Stimulated activated CD4-positive, alpha-beta T cell treated with anti-CD3 and anti-CD28 coated beads, TNF-alpha, amount 100 ng/mL, for 24 hours (primary cell): ENCODE measurements around the gene SMYD3.

Experiments used
- DNase-seq, 3 experiments: peaks; one replicate each; pipeline ENCODE4 v3.0.0-alpha.2; 2020; ENCODE audit warnings: low read depth in 3 of 3

SMYD3 gene

DNA sequence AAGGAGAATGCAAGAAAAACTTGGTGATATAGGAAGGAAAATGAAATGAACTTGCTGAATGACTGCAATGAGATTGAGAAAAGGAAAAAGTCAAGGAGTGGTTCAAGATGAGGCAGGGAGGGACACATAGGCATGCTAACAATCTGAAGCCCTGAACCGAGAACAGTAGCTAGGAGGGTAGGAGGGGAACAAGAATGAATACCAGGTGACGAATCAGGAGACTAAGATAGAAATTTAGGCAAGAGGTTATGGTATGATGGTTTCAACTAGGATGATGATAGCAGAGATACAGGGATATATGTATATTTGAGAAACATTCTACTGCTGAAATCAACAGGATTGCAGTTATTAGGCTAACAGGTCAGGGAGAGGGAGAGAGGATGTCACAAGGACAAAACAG, 44.1 kb downstream of the SMYD3 start:
- DNase-seq: no peak

DNA sequence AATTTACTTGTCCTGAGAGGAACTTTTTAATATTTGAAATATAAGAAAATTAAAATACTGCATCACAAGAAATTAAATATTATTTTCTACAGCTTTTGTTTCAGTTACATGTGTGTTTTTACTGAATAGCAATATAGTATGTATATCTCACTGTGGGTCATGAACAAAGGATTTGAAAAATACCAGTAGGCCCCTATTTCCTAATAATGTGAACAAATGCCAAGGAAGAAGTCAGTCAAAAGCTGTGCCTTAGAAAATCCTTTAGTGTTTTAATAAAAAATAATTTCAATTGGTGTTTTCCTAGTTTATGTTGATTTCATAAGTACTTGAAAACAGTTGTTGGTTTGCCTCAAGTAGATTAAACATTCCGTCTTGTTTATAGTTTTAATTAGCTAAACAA, 46.7 kb downstream of the SMYD3 start:
- no peak for DNase-seq

DNA sequence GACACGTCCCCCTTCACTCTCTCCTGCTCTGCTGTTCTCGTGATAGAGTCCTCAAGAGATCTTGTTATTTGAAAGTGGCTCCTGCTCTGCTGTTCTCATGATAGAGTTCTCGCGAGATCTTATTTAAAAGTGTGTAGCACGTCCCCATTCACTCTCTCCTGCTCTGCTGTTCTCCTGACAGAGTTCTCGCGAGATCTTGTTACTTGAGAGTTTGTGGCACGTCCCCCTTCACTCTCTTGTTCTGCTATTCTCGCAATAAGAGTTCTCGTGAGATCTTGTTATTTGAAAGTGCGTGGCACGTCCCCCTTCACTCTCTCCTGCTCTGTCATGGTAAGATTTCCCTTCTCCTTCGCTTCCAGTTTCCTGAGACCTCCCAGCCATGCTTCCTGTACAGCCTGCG, 47.9 kb downstream of the SMYD3 start:
- DNase-seq: no peak

DNA sequence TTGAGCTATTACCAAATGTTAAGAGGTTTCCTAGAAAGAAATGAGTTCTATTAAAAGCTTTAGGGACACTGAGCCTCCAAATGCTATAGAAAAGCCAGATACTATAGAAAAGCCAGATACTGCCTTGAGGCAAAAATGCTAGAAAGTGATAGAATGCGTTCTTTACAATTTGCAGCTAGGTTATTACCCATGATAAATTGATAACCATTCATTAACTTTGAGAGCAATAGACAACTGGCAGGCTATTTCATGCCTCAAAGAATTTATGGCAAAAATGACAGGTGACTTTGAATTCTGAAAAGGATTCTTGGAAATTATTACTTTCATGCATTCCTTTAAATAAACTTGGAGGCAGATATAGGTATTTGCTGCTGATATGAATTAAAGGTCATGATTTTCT, 51.6 kb downstream of the SMYD3 start:
- DNase-seq: no peak

DNA sequence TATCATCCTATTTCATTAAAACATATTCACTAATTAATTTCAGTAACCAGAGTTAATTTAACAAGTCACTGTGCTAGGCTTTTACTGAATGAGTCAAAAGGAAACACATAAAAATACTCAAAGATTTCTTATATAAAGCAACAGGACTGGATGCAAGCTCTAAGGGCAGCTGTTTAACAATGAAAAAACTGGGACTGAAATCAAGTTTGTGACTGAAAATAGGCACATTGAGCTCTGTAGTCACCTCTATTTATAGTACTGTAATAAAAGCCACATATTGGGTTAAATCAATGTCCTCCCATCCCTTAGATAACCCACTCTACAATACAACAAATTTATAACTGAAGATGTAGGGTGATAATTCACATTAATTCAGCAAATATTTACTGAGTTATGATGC, 52.4 kb downstream of the SMYD3 start:
- no peak for DNase-seq

DNA sequence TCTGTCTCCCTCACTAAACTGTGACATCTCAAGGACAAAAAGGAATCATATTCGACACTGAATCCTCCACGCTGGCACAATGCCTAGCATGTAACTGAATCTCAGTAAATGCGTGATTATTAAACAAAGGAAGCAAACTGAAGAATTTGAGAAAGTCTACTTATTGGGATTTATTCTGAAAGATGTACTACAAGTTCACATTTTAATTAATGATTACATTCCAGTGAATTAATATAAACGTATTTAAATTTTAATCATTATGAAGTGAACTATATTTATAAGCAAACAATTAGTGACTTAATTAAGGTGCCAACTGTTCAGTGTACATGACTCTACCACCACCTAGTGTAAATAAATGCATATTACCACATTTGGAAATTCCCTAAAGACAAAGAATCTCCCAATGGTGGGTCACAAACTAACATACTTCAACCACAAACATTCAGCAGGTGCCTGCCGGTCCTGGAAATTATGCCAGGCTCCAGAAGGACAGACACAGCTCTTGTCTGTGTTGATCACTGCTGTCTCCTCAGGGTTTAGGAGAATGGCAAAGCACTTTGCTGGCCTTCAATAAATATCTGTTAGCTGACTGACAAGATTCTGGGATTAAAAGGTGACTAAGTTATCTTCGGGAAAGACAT, 56.3 kb downstream of the SMYD3 start:
- DNase-seq: no peak

DNA sequence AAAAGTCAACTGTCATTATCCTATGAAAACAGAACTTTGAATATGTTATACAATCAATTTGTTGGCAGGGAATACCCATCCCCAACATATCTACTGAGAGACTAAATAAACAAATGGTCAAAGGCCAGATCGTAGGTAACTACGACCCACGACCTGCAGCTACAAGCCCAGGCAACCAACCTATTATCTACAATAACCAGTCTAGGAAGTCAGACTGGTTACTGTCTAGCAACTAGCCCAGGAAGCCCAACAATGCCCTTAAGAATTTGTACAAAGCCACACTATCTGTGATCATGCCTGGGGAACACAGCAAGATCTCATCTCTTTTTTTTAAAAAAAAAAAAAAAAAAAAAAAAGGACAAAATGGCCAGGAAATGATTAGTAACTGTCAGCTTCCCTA, 58.7 kb downstream of the SMYD3 start:
- no peak for DNase-seq

DNA sequence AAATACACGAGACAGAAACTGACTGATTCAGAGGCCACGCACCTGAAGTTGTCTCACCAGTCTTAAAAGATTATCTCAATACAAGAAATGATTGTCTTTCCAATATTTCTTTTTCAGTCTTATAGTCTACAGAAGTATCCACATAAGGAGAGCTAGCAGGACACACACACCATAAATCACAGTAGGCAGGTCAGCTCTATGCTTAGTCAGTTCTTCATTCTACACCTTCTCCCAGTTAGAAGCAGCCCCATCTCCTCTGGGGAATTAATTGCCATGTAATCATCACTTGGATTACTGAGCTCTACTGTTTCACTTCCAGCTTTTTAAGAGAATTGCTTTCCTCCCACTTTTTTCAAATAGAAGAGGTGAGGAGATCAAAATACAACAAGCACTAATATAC, 59.6 kb downstream of the SMYD3 start:
- DNase-seq: no peak

DNA sequence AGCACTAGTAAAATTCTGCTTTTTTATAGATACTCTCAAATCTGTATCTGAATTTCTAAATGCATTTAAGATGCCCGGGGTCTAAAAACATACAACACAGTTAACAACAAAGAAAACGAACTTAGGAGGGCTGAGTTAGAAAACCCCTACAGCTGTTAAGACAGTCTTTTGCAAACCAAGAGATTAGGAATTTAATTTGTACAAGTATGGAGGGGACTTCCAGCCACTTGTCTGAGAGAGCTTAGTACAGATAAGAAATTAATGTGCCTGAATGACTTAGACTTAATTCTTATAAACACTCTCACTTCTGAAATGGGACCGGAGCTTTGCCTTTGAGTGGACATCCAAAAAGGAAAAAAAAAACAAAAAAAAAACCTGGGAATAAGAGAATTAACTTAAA, 61.6 kb downstream of the SMYD3 start:
- DNase-seq: no peak

DNA sequence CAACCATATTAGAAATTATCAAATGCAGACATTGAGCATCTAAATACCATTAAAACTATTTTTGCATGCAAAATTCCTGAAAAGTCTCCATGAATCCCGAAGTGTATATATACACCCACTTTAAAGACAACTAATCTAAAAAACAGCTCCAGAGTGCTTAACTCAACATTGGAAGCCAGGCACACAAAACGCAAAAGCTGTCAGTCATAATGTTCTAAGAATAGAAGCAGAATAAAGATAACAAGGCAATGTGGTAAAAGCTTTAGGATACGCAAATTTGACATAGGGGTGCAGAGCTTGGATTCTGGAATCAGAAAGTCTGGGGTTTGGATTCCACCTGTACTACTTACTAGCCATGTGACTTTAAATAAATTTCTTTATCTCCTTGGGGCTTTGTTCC, 62.5 kb downstream of the SMYD3 start:
- DNase-seq: no peak

DNA sequence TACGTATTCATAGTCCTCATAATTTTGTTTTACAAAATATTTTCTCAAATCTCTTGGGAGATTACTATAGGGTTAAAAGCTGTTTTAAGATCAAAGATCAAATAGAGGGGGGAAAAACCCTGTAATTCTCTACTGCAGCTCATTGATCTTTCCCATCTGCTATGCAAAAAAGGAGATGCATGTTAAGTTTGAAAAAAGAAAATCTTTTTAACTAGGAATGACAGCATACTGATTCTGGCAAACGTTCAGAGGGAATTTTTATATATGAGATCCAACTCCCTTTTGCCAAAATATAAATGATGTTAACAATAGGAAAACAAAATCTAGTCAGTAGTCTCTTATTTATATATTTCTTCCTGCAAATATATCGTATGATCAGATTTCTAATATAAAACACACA, 69.1 kb downstream of the SMYD3 start:
- no peak for DNase-seq

DNA sequence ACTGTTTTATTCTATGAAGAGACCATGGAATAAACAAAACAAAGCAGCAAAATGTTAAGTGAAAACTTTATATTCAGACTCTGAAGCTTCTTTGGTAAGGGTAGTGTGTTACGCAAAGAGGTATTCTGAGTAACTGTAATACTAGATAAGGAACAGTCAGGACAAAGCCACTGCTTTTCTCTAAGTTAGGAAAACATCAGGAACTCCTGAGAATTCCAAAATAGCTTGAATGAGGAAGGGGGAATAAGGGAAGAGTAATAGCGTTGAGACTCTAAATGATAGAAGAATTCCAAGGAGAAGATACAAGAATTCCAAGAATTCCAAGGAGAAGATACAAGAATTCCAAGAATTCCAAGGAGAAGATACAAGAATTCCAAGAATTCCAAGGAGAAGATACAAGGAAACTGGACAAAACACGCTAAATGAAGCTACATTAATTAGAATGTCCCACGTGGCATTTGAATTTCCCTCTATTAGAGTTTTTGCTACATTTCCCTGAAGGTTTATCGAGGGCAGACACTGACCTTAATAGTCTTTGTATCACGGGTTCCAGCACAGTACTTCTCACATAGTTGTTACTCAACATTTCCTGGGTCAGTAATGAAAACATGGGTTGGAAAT, 71.5 kb downstream of the SMYD3 start:
- no peak for DNase-seq

DNA sequence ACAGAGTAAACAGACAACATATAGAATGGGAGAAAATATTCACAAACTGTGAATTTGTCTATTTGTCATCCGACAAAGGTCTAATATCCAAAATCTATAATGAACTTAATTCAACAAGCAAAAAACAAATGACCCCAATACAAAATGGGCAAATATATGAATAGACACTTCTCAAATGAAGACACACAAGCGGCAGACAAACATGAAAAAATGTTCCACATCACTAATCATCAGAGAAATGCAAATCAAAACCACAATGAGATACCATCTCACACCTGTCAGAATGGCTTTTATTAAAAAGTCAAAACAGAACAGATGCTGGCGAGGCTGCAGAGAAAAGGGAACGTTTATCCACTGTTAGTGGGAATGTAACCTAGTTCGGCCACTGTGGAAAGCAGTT, 72.7 kb downstream of the SMYD3 start:
- DNase-seq: no peak

DNA sequence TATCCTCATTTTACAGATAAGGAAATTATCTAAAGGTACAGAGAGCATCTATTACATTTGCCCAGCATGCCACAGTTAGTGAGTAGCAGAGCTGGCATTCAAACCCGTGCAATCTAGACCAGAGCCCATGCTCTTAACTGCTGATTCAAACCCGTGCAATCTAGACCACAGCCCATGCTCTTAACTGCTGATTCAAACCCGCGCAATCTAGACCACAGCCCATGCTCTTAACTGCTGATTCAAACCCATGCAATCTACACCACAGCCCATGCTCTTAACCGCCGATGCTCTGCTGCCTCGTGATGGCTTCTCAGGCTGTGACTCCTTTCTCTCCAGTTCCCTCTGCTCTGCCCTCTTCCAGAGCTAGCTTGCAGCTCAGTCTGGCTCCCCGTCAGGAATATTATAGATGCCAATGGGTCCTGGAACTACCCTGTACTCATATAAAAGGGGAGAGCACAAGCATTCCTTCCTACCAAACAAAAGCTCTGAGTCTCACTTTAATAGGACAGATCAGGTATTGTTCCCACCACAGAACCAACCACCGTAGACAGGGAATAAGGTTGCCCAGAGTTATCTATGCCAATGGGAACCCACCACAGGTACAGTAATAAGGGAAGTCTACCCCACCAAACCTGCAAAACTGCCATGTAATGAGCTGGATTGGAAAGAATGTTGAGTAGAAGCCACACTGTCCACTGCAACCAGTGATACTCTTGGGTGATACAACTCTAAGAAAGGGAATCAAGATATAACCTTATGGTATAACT, 78.4 kb downstream of the SMYD3 start:
- peak in 1 of 3 experiments; percentile 24 for DNase-seq

DNA sequence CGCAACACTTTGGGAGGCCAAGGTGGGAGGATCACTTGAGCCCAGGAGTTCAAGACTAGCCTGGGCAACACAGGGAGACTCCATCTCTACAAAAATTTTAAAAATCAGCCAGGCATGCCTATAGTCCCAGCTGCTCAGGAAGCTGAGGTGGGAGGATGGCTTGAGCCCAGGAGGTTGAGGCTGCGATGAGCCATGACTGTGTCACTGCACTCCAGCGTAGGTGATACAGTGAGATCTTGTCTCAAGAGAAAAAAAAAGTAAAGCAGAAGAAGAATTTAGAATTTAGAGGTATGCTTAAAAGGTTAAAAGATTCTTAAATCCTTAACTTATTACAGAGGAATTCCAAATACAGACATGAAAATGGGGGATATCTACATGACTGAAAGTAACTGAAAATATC, 79.5 kb downstream of the SMYD3 start:
- DNase-seq: no peak

DNA sequence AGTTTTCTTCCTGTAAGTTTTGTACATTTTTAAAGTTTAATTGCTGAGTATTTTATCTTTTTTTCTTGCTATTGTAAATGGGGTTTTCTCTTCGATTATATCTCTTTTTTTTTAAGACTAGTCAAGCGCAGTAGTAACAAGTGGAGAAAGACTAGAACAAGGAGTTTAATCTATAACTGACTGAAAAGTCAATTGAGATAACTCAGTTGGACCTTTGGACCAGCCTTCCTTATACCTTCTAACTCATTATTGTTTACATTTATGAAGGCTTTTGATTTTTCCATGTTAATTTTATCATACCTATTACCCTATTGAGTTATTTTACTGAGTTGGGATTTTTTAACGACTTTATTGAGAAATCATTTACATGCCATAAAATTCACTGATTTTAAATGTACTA, 81.2 kb downstream of the SMYD3 start:
- DNase-seq: no peak

DNA sequence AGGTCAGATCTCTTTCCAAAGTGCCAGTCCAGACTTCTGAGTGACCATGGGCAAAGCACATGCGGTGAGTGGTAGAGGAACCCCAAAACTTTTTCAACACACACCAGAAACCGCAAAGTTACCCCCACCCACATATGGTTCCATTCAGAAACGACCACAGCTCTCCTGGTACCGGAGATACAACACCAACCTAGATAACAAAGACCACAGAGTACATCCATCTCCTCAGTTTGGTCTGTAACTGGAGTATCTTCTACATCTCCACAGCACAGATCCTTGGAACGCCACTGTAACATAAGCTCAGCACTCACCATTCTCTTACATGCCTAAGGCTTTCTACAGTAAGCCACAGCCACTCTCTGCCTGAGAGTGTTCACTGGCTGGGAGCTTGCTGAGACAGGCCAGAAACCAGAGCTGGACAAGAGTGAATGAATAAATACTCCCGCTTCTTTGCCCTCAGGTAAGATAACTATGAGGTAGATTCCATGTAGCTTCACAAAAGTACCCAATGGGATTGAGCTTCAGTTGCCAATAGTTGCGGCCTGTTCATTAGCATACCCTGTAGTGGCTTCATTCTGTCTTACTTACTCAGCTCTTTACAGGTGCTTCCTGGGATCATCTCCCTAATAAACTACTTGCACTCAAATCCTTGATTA, 81.8 kb downstream of the SMYD3 start:
- no peak for DNase-seq

DNA sequence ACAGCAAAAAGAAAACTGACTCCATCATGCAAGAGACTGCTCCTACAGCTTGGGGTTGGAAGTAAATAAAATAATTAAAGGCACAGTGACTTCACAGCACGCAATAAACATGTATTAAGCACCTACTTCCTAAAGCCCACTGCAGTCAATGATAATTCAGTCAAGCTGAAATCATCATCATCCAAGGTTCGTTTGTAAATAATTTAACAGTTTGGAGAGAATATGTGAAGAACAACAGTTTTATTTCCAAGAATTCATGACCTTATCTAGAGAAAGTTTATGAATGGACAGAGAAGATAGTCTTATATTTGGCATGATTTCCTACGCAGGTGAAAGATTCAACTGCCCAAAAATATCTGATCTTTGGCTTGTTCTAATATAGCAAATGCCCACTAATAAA, 86.8 kb downstream of the SMYD3 start:
- no peak for DNase-seq

DNA sequence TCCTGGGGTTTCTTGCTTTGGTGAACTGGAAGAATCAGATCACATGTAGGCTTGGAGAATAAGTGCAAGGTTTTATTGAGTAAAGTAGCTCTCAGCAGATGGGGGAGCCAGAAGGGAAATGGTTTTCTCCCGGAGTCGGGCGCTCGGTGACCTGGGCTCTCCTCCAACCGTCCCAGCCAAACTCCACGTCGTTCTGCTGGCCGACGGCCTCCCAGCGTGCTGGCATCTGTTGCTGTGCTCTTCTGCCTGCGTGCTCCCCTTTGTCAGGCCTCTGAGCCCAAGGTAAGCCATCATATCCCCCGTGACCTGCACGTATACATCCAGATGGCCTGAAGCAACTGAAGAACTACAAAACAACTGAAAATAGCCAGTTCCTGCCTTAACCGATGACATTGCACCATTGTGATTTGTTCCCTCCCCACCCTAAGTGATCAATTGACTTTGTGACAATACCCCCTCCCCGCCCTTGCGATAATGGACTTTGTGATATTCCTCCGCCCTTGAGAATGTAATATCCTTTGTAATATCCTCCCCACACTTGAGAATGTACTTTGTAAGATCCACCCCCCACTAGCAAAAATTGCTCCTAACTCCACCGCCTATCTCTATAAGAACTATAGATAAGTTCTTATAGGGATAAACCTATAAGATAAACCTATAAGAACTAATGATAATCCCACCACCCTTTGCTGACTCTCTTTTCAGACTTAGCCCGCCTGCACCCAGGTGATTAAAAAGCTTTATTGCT, 88.3 kb downstream of the SMYD3 start:
- no peak for DNase-seq

DNA sequence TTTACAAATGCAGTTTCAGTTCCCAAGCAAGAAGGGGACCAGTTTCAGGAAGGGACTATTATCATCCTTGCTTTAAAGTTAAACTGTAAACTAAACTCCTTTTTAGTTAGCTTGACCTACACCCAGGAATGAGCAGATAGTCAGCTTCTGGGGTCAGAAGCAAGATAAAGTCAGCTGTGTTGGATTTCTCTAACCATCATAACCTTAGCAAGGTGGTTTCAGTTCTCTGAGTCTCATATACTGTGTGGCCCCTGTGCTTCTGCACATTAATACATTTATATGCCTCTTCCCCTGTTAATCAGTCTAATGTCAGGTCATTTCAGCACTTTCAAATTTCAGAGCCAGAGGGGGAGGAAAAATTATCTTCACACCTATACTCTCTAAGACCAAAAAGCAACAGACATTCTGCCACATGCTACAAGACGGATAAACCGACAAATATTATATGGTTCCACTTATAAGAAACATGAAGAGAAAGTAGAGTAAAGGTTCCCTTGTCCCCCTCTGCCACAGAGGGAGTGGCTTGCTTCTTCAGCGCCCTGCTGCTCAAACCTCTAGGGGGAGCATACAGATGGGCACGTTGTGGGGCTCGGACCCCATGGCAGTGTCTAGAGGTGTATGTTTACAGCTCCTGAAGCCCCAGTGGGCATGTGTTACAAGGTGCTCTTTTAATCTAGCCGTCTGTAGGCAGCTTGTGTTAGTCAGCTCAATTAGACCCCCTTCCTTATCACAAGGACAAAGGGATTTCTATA, 89.1 kb downstream of the SMYD3 start:
- DNase-seq: no peak

DNA sequence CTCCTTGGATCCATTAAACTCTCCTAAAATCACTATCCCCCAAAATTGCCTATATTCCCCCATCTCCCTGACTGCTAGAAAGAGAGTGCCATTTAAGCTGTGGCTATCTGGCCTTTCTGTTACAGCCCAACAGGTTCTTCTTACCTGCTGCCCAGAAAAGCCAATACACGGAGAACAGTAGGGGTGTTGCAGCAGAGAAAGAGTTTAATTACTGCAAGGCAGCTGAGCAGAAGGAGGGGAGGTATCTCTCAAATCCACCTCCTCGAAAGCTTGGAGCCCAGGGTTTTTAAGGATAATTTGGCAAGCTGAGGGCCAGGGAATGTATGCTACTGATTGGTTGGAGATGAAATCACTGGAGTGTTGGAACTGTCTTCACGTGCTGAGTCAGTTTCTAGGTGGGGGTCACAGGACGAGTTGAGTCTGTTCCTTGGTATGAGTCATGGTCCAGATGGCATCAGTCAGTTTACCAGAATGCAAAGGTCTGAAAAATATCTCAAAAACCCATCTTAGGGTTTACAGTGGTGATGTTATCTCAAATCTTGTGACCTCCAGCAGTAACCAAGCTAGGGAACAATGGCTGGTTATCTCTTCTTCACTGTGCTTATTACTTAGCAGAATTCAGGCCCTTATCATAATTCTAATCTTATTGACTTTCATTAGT, 89.8 kb downstream of the SMYD3 start:
- DNase-seq: no peak
